ENCODE measurements around the gene ERGIC1. TPM values are rescaled to one million over a fixed set of nuclear protein-coding genes. Genes with fewer than 3 reads are reported as not detected.
"Not testable (repeated sequence)": the region's sequence is repeated elsewhere in the genome, so short reads cannot be mapped to it uniquely, and the experiment has no call there.

Gene ERGIC1
- total RNA-seq: 81.4 TPM
- long read RNA-seq, partial matches to known transcripts: 7 of 13 reads
- long read RNA-seq, other reads (novel, unspliced or antisense): 3 of 13 reads

GRCh38 chr5:172833686-172834414, at the start of gene ERGIC1:
ERGIC1 (plus strand) TSS chr5:172834251; CDS start chr5:172834414, 163 bp downstream.
- ATAC-seq (peak; percentile 91), DNase-seq (peak; percentile 93)
- intact Hi-C loops (cut with micrococcal nuclease): no loop called here

GRCh38 chr5:172785429-172786088, 48.5 kb upstream of the ERGIC1 start:
- no peak for ATAC-seq
- intact Hi-C loops (cut with micrococcal nuclease): no loop called here

GRCh38 chr5:172786736-172787462, 47.2 kb upstream of the ERGIC1 start:
- ATAC-seq: no peak
- intact Hi-C loops (cut with micrococcal nuclease): no loop called here

More at GRCh38 chr5:172785429-172786088, 48.5 kb upstream of the ERGIC1 start:
- no peak for DNase-seq

GRCh38 chr5:172787538-172787937, 46.5 kb upstream of the ERGIC1 start:
- DNase-seq; intact Hi-C loops (cut with micrococcal nuclease); ATAC-seq: not testable (repeated sequence)

More at GRCh38 chr5:172786736-172787462, 47.2 kb upstream of the ERGIC1 start:
- no peak for DNase-seq

- peak; percentile 76 for ATAC-seq
- DNase-seq: peak; percentile 54
- intact Hi-C loops (cut with micrococcal nuclease): no loop called here
Measured at GRCh38 chr5:172788771-172789686, 45.0 kb upstream of the ERGIC1 start.

GRCh38 chr5:172789687-172790495, 44.2 kb upstream of the ERGIC1 start:
- peak; percentile 7 for ATAC-seq
- DNase-seq: no peak
- intact Hi-C loops (cut with micrococcal nuclease): no loop called here

- ATAC-seq (no peak), DNase-seq (no peak)
- intact Hi-C loops (cut with micrococcal nuclease): no loop called here
Measured at GRCh38 chr5:172790496-172790889, 43.6 kb upstream of the ERGIC1 start.

- intact Hi-C loops (cut with micrococcal nuclease): no loop called here
- no peak for ATAC-seq
Measured at GRCh38 chr5:172791286-172791685, 42.8 kb upstream of the ERGIC1 start.

GRCh38 chr5:172791726-172792445, 42.2 kb upstream of the ERGIC1 start:
- ATAC-seq: no peak
- intact Hi-C loops (cut with micrococcal nuclease): no loop called here

More at GRCh38 chr5:172791286-172791685, 42.8 kb upstream of the ERGIC1 start:
- no peak for DNase-seq

GRCh38 chr5:172792701-172793570, 41.1 kb upstream of the ERGIC1 start:
- intact Hi-C loops (cut with micrococcal nuclease): no loop called here
- ATAC-seq (no peak), DNase-seq (no peak)

More at GRCh38 chr5:172791726-172792445, 42.2 kb upstream of the ERGIC1 start:
- no peak for DNase-seq

GRCh38 chr5:172793577-172794488, 40.2 kb upstream of the ERGIC1 start:
- intact Hi-C loops (cut with micrococcal nuclease): no loop called here
- DNase-seq (no peak), ATAC-seq (no peak)

- DNase-seq (peak; percentile 95), ATAC-seq (peak; percentile 94)
- intact Hi-C loops (cut with micrococcal nuclease): no loop called here
Measured at GRCh38 chr5:172795318-172795977, 38.6 kb upstream of the ERGIC1 start.

- DNase-seq: no peak
- no peak for ATAC-seq
- intact Hi-C loops (cut with micrococcal nuclease): no loop called here
Measured at GRCh38 chr5:172796306-172796705, 37.7 kb upstream of the ERGIC1 start.

- DNase-seq (no peak), ATAC-seq (no peak)
- intact Hi-C loops (cut with micrococcal nuclease): no loop called here
Measured at GRCh38 chr5:172797771-172798191, 36.3 kb upstream of the ERGIC1 start.

All from left ventricle myocardium superior (tissue), 1 donor.